HS-5 (cell line): ENCODE data around the gene SRI.
"Not testable (repeated sequence)": the region's sequence is repeated elsewhere in the genome, so short reads cannot be mapped to it uniquely, and the experiment has no call there.

Experiments
- DNase-seq: peaks from one replicate; pipeline ENCODE4 v3.0.0-alpha.2; 2012; ENCODE audit warnings: low read depth

The SRI gene

GRCh38 chr7:88219781-88220747 is at the start of gene SRI:
Gene SRI (minus strand): TSS chr7:88220038. CDS start chr7:88220026, 12 bp downstream.
- peak; percentile 90 for DNase-seq

- no peak for DNase-seq
Observed at GRCh38 chr7:88269586-88269985, 49.7 kb upstream of the SRI start.

GRCh38 chr7:88268858-88269257 is 49.0 kb upstream of the SRI start:
- no peak for DNase-seq

GRCh38 chr7:88268051-88268450 is 48.2 kb upstream of the SRI start:
- DNase-seq = no peak

GRCh38 chr7:88267421-88267820 is 47.6 kb upstream of the SRI start:
- DNase-seq = no peak

GRCh38 chr7:88264987-88265386 is 45.1 kb upstream of the SRI start:
- DNase-seq = not testable (repeated sequence)

GRCh38 chr7:88262562-88262961 is 42.7 kb upstream of the SRI start:
- DNase-seq = no peak

- no peak for DNase-seq
Observed at GRCh38 chr7:88260719-88261118, 40.9 kb upstream of the SRI start.

GRCh38 chr7:88259656-88260380 is 40.0 kb upstream of the SRI start:
- DNase-seq = no peak

- DNase-seq = not testable (repeated sequence)
Observed at GRCh38 chr7:88258296-88258695, 38.5 kb upstream of the SRI start.

GRCh38 chr7:88256906-88257305 is 37.1 kb upstream of the SRI start:
- DNase-seq = no peak

GRCh38 chr7:88254721-88255424 is 35.0 kb upstream of the SRI start:
- DNase-seq = peak; percentile 76

GRCh38 chr7:88253640-88254039 is 33.8 kb upstream of the SRI start:
- no peak for DNase-seq

- no peak for DNase-seq
Observed at GRCh38 chr7:88244258-88244657, 24.4 kb upstream of the SRI start.

- DNase-seq = no peak
Observed at GRCh38 chr7:88243345-88243909, 23.6 kb upstream of the SRI start.

- DNase-seq = no peak
Observed at GRCh38 chr7:88239852-88240251, 20.0 kb upstream of the SRI start.

- no peak for DNase-seq
Observed at GRCh38 chr7:88233828-88234227, 14.0 kb upstream of the SRI start.

- no peak for DNase-seq
Observed at GRCh38 chr7:88230646-88231045, 10.8 kb upstream of the SRI start.

GRCh38 chr7:88229302-88229995 is 9.6 kb upstream of the SRI start:
- no peak for DNase-seq

- DNase-seq = peak; percentile 92
Observed at GRCh38 chr7:88226886-88227516, 7.2 kb upstream of the SRI start.

GRCh38 chr7:88226201-88226600 is 6.4 kb upstream of the SRI start:
- no peak for DNase-seq
